SK-N-SH treated with all-trans-retinoic acid at 6 μM for 48 hours (cell line): ENCODE data around the gene TNNI2.

ENCODE experiments used
- ATAC-seq: fragments of 200-7000 bp; cut with Tn5 transposase; 3 replicates; pipeline ENCODE4 v1.9.1; 2020; ENCODE audit warnings: mild to moderate bottlenecking, moderate library complexity
- ARNTL ChIP-seq: fragments of 450-650 bp; formaldehyde crosslinking; IDR thresholded peaks from 2 replicates; pipeline ENCODE4 v1.5.0; 2020; ENCODE audit warnings: low read depth, mild to moderate bottlenecking, moderate library complexity, borderline replicate concordance
- CSDC2 ChIP-seq: fragments of 250-450 bp; sonication (Bioruptor Pico); IDR thresholded peaks from 2 replicates; pipeline ENCODE4 v1.5.0; 2020; ENCODE audit warnings: mild to moderate bottlenecking, moderate library complexity
- ESRRG ChIP-seq: fragments of 250-450 bp; sonication (Bioruptor Pico); IDR thresholded peaks from 2 replicates; pipeline ENCODE4 v1.6.1; 2021; ENCODE audit warnings: mild to moderate bottlenecking
- GLIS3 ChIP-seq: fragments of 250-450 bp; sonication (Bioruptor Pico); IDR thresholded peaks from 2 replicates; pipeline ENCODE4 v1.5.0; 2020; ENCODE audit warnings: mild to moderate bottlenecking, moderate library complexity
- OSR1 ChIP-seq: fragments of 250-450 bp; sonication (Bioruptor Pico); IDR thresholded peaks from 2 replicates; pipeline ENCODE4 v1.8.0; 2022; ENCODE audit warnings: moderate library complexity, mild to moderate bottlenecking, inconsistent platforms
- PPARA ChIP-seq: fragments of 250-450 bp; sonication (Bioruptor Pico); IDR thresholded peaks from 2 replicates; pipeline ENCODE4 v1.5.0; 2020; ENCODE audit warnings: mild to moderate bottlenecking, borderline replicate concordance
- RARB ChIP-seq: fragments of 250-450 bp; sonication (Bioruptor Pico); IDR thresholded peaks from 2 replicates; pipeline ENCODE4 v1.8.0; 2021; ENCODE audit warnings: mild to moderate bottlenecking, moderate library complexity
- SNAI2 ChIP-seq: fragments of 250-450 bp; sonication (Bioruptor Pico); IDR thresholded peaks from 2 replicates; pipeline ENCODE4 v1.5.0; 2020; ENCODE audit warnings: mild to moderate bottlenecking, moderate library complexity
- TCF4 ChIP-seq: fragments of 250-450 bp; sonication (Bioruptor Pico); IDR thresholded peaks from 2 replicates; pipeline ENCODE4 v1.8.0; 2021; ENCODE audit warnings: mild to moderate bottlenecking, moderate library complexity, borderline replicate concordance
- TOX ChIP-seq: fragments of 250-450 bp; sonication (Bioruptor Pico); IDR thresholded peaks from 2 replicates; pipeline ENCODE4 v1.8.0; 2021; ENCODE audit warnings: mild to moderate bottlenecking, moderate library complexity, borderline replicate concordance
- ZC3H10 ChIP-seq: fragments of 250-450 bp; sonication (Bioruptor Pico); IDR thresholded peaks from 2 replicates; pipeline ENCODE4 v1.5.1; 2021; ENCODE audit warnings: mild to moderate bottlenecking, moderate library complexity
- ZFP3 ChIP-seq: fragments of 250-450 bp; sonication (Bioruptor Pico); IDR thresholded peaks from 2 replicates; pipeline ENCODE4 v1.5.0; 2020; ENCODE audit warnings: mild to moderate bottlenecking, moderate library complexity
- ZFP30 ChIP-seq: fragments of 450-650 bp; formaldehyde crosslinking; IDR thresholded peaks from 2 replicates; pipeline ENCODE4 v1.5.0; 2022; ENCODE audit warnings: mild to moderate bottlenecking, moderate library complexity
- ZNF565 ChIP-seq: fragments of 450-650 bp; formaldehyde crosslinking; conservative IDR thresholded peaks from 2 replicates; pipeline ENCODE4 v1.5.0; 2020; ENCODE audit warnings: low read depth, mild to moderate bottlenecking, moderate library complexity
- ZNF70 ChIP-seq: fragments of 450-650 bp; formaldehyde crosslinking; IDR thresholded peaks from 2 replicates; pipeline ENCODE4 v1.5.0; 2020; ENCODE audit warnings: mild to moderate bottlenecking, moderate library complexity
- ZNF8 ChIP-seq: fragments of 450-650 bp; formaldehyde crosslinking; IDR thresholded peaks from 2 replicates; pipeline ENCODE4 v1.5.0; 2020; ENCODE audit warnings: mild to moderate bottlenecking, moderate library complexity
- TF ChIP-seq, protein P1 (sequence below): fragments of 250-450 bp; sonication (Bioruptor Pico); IDR thresholded peaks from 2 replicates; pipeline ENCODE4 v1.5.0; 2020; ENCODE audit warnings: mild to moderate bottlenecking, moderate library complexity
- TF ChIP-seq, protein P2 (sequence below): fragments of 250-450 bp; sonication (Bioruptor Pico); IDR thresholded peaks from 2 replicates; pipeline ENCODE4 v1.8.0; 2020; ENCODE audit warnings: mild to moderate bottlenecking, moderate library complexity, borderline replicate concordance
- TF ChIP-seq, protein P3 (sequence below): fragments of 250-450 bp; sonication (Bioruptor Pico); IDR thresholded peaks from 2 replicates; pipeline ENCODE4 v1.5.1; 2021; ENCODE audit warnings: mild to moderate bottlenecking, moderate library complexity
- TF ChIP-seq, protein P4 (sequence below): fragments of 250-450 bp; sonication (Bioruptor Pico); IDR thresholded peaks from 2 replicates; pipeline ENCODE4 v1.8.0; 2021; ENCODE audit warnings: low read depth, mild to moderate bottlenecking, moderate library complexity, borderline replicate concordance
- TF ChIP-seq, protein P5 (sequence below): fragments of 250-450 bp; sonication (Bioruptor Pico); IDR thresholded peaks from 2 replicates; pipeline ENCODE4 v1.5.1; 2020; ENCODE audit warnings: low read depth, mild to moderate bottlenecking, moderate library complexity

TNNI2 gene

DNA sequence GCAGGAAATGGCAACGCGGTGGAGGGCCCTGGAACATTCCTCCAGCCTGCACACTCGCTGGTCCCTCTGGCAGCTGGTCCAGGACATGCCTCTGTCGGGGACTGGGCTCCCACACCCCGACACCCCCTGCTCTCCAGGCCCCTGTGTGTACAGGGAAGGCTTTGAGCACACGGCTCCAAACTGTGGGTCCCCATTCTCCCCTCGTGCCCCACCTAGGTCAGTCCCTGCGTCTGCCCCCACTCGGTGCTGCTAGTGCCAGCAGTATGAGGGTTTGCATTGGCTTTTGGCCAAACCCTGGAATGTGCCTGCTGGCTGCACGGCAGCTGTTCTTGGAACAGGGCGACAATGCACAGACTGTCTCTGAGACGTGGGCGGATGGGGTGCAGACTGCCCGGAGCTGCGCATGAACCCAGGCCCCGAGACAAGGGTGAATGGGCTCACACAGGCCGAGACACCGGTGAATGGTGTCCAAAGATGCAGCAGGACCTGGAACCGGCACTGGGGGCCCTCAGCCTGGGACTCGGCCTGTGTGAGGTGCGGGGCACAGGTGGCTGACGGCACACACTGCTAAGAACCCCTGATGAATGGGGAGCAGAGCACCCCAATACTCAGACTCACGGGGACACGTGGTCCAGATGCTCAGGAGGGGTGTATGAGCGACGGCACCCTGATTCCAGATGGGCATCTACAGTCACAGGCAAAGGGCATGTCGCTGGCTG lies 11.5 kb upstream of the TNNI2 start:
- TF ChIP-seq TOX (CRISPR knock-in tag) (no peak), CSDC2 (CRISPR knock-in tag) (no peak), ARNTL (CRISPR knock-in tag) (no peak), GLIS3 (CRISPR knock-in tag) (no peak), TCF4 (CRISPR knock-in tag) (no peak), ZFP3 (CRISPR knock-in tag) (no peak), RARB (CRISPR knock-in tag) (no peak), ZC3H10 (CRISPR knock-in tag) (no peak), ESRRG (no peak), ZNF565 (CRISPR knock-in tag) (no peak), ZNF70 (CRISPR knock-in tag) (no peak), PPARA (CRISPR knock-in tag) (no peak), ZFP30 (CRISPR knock-in tag) (no peak), ZNF8 (CRISPR knock-in tag) (no peak), OSR1 (CRISPR knock-in tag) (no peak)
- TF ChIP-seq, protein P1, sequence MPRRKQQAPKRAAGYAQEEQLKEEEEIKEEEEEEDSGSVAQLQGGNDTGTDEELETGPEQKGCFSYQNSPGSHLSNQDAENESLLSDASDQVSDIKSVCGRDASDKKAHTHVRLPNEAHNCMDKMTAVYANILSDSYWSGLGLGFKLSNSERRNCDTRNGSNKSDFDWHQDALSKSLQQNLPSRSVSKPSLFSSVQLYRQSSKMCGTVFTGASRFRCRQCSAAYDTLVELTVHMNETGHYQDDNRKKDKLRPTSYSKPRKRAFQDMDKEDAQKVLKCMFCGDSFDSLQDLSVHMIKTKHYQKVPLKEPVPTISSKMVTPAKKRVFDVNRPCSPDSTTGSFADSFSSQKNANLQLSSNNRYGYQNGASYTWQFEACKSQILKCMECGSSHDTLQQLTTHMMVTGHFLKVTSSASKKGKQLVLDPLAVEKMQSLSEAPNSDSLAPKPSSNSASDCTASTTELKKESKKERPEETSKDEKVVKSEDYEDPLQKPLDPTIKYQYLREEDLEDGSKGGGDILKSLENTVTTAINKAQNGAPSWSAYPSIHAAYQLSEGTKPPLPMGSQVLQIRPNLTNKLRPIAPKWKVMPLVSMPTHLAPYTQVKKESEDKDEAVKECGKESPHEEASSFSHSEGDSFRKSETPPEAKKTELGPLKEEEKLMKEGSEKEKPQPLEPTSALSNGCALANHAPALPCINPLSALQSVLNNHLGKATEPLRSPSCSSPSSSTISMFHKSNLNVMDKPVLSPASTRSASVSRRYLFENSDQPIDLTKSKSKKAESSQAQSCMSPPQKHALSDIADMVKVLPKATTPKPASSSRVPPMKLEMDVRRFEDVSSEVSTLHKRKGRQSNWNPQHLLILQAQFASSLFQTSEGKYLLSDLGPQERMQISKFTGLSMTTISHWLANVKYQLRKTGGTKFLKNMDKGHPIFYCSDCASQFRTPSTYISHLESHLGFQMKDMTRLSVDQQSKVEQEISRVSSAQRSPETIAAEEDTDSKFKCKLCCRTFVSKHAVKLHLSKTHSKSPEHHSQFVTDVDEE (CRISPR knock-in tag) = no peak; the same call in 1 of the 2 replicates
- TF ChIP-seq, protein P2, sequence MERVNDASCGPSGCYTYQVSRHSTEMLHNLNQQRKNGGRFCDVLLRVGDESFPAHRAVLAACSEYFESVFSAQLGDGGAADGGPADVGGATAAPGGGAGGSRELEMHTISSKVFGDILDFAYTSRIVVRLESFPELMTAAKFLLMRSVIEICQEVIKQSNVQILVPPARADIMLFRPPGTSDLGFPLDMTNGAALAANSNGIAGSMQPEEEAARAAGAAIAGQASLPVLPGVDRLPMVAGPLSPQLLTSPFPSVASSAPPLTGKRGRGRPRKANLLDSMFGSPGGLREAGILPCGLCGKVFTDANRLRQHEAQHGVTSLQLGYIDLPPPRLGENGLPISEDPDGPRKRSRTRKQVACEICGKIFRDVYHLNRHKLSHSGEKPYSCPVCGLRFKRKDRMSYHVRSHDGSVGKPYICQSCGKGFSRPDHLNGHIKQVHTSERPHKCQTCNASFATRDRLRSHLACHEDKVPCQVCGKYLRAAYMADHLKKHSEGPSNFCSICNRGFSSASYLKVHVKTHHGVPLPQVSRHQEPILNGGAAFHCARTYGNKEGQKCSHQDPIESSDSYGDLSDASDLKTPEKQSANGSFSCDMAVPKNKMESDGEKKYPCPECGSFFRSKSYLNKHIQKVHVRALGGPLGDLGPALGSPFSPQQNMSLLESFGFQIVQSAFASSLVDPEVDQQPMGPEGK (CRISPR knock-in tag) = no peak
- TF ChIP-seq, protein P3, sequence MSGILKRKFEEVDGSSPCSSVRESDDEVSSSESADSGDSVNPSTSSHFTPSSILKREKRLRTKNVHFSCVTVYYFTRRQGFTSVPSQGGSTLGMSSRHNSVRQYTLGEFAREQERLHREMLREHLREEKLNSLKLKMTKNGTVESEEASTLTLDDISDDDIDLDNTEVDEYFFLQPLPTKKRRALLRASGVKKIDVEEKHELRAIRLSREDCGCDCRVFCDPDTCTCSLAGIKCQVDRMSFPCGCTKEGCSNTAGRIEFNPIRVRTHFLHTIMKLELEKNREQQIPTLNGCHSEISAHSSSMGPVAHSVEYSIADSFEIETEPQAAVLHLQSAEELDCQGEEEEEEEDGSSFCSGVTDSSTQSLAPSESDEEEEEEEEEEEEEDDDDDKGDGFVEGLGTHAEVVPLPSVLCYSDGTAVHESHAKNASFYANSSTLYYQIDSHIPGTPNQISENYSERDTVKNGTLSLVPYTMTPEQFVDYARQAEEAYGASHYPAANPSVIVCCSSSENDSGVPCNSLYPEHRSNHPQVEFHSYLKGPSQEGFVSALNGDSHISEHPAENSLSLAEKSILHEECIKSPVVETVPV (CRISPR knock-in tag) = no peak
- TF ChIP-seq, protein P4, sequence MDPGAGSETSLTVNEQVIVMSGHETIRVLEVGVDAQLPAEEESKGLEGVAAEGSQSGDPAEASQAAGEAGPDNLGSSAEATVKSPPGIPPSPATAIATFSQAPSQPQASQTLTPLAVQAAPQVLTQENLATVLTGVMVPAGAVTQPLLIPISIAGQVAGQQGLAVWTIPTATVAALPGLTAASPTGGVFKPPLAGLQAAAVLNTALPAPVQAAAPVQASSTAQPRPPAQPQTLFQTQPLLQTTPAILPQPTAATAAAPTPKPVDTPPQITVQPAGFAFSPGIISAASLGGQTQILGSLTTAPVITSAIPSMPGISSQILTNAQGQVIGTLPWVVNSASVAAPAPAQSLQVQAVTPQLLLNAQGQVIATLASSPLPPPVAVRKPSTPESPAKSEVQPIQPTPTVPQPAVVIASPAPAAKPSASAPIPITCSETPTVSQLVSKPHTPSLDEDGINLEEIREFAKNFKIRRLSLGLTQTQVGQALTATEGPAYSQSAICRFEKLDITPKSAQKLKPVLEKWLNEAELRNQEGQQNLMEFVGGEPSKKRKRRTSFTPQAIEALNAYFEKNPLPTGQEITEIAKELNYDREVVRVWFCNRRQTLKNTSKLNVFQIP = no peak
- TF ChIP-seq, protein P5, sequence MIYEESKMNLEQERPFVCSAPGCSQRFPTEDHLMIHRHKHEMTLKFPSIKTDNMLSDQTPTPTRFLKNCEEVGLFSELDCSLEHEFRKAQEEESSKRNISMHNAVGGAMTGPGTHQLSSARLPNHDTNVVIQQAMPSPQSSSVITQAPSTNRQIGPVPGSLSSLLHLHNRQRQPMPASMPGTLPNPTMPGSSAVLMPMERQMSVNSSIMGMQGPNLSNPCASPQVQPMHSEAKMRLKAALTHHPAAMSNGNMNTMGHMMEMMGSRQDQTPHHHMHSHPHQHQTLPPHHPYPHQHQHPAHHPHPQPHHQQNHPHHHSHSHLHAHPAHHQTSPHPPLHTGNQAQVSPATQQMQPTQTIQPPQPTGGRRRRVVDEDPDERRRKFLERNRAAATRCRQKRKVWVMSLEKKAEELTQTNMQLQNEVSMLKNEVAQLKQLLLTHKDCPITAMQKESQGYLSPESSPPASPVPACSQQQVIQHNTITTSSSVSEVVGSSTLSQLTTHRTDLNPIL (CRISPR knock-in tag) = no peak
- TF ChIP-seq, all 23 proteins: peak for 0
- ATAC-seq = peak; percentile 66

DNA sequence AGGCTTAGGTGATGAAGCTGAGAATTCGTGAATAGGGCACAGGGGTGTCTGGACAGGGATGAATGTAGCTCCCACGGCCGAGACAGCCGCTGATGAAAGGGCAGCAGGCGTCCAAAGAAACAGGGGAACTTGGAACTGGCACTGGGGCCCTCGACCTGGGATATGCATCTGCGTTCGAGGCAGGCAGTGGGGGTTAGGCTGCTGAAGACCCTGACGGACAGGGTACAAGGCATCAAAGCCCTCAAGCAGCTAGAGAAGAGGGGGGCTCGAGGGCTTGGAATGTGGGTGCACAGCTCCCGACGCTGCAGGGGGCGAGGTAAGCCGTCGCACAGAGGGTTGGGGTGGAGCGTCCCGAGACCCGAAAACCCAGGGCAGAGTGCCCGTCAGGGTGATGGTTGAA lies 10.8 kb upstream of the TNNI2 start:
- TF ChIP-seq ESRRG (no peak), CSDC2 (CRISPR knock-in tag) (no peak), SNAI2 (CRISPR knock-in tag) (no peak)
- TF ChIP-seq, protein P3 (CRISPR knock-in tag) = no peak
- ATAC-seq = no peak
